H1 (cell line): ENCODE results near the gene TFDP1. TPM values are rescaled to one million over a fixed set of nuclear protein-coding genes. Genes with fewer than 3 reads are reported as not detected.

ENCODE experiments used
- BCL11A ChIP-seq, 2 experiments: IDR thresholded peaks; one replicate each; pipeline ENCODE4 v1.6.1; 2011; ENCODE audit warnings: low read depth in 2 of 2, low read length in 2 of 2, mild to moderate bottlenecking in 2 of 2
- CBX5 ChIP-seq: fragments of 300-800, 300-1000 bp; sonication (generic); IDR thresholded peaks from 2 replicates; pipeline ENCODE4 v1.7.1; 2016; ENCODE audit warnings: antibody characterized with exemption, low read length, low read depth
- CHD1 ChIP-seq: IDR thresholded peaks from 2 replicates; pipeline ENCODE4 v1.6.1; 2012; ENCODE audit warnings: low read depth, low read length, improper control_type of control experiment
- CHD7 ChIP-seq: fragments of 300-600 bp; sonication (generic); IDR thresholded peaks from 2 replicates; pipeline ENCODE4 v1.7.1; 2012; ENCODE audit warnings: low read length, moderate library complexity, mild to moderate bottlenecking, inconsistent platforms; ENCODE audit not compliant: insufficient replicate concordance
- CTBP2 ChIP-seq: IDR thresholded peaks from 2 replicates; pipeline ENCODE4 v1.7.0; 2011; ENCODE audit warnings: borderline replicate concordance, mild to moderate bottlenecking, moderate library complexity, mixed read lengths, low read length; ENCODE audit not compliant: insufficient read depth, insufficient read length
- E2F6 ChIP-seq: IDR thresholded peaks from 2 replicates; pipeline ENCODE4 v1.6.1; 2012; ENCODE audit warnings: inconsistent platforms
- KDM4A ChIP-seq: IDR thresholded peaks from one replicate; pipeline ENCODE4 v1.7.1; 2012; ENCODE audit warnings: low read depth, mild to moderate bottlenecking, moderate library complexity, low read length, inconsistent platforms; ENCODE audit not compliant: severe bottlenecking
- RAD21 ChIP-seq, 2 experiments: IDR thresholded peaks in 1 of 2; conservative IDR thresholded peaks in 1 of 2; 2 replicates each; pipeline ENCODE4 v1.6.1; 2011; ENCODE audit warnings: low read depth in 2 of 2, low read length in 2 of 2, improper control_type of control experiment in 1 of 2, inconsistent platforms in 1 of 2, mild to moderate bottlenecking in 1 of 2, moderate library complexity in 1 of 2
- TEAD4 ChIP-seq: IDR thresholded peaks from 2 replicates; pipeline ENCODE4 v1.6.1; 2012; ENCODE audit warnings: low read depth, low read length, inconsistent platforms, mixed read lengths
- polyA plus RNA-seq, 7 experiments: library from polyadenylated mRNA; depleted of rRNA in 3 of 7; stranded (reverse) in 5 of 7; unstranded in 2 of 7; fragments of >200 nt in 5 of 7; fragments of 200-250 nt in 2 of 7; gene quantifications; 1 replicate in 5 of 7; 2 replicates in 1 of 7; 4 replicates in 1 of 7; pipeline versions ENCODE4 v1.2.1 to v1.2.3, GENCODE V29; 2011 to 2013; ENCODE audit warnings: missing spikeins in 2 of 7, mixed read lengths in 2 of 7
- total RNA-seq: library from RNA; stranded (reverse); fragmentation: NEBNext Ultra II Directional; extraction: Animal tissue kit (Norgen Biotek cat#: 25700); gene quantifications from 2 replicates; pipeline ENCODE4 v1.2.1, GENCODE V29; 2021

The TFDP1 gene
- total and polyA plus RNA-seq, 2 of the 8 experiments (the other 6 are each of a cell fraction or from before 2014, with no cell fraction given), result 43.6 to 81.9 TPM

- TF ChIP-seq CHD7, result no peak
- TF ChIP-seq KDM4A, result no peak
- TF ChIP-seq E2F6, result no peak
- no peak for TF ChIP-seq TEAD4
- TF ChIP-seq CBX5, result no peak
- no peak for TF ChIP-seq CHD1
- TF ChIP-seq CTBP2, result no peak
- TF ChIP-seq RAD21 (IDR thresholded peaks at IDR 0.05 in 1 of 2, conservative IDR thresholded peaks at IDR 0.05 in 1 of 2; ENCODE audit: low read depth in 2 of 2, low read length in 2 of 2), result no peak
- TF ChIP-seq BCL11A (IDR thresholded peaks at IDR 0.05; ENCODE audit: low read depth in 2 of 2, low read length in 2 of 2), result no peak
These were observed 38.5 kb upstream of the TFDP1 start (continued) for GRCh38 chr13:113545931-113546516.
